NCI-H1694 (cell line): ENCODE results near the gene ENKD1.

Experiments used
- DNase-seq: peaks from one replicate; lab custom pipeline; 2025; lab: John Stamatoyannopoulos, UW

The ENKD1 gene

GRCh38 chr16:67679935-67680897, 13.7 kb upstream of the ENKD1 start:
- DNase-seq, result no peak

GRCh38 chr16:67678354-67679023, 11.9 kb upstream of the ENKD1 start:
- DNase-seq, result no peak

- no peak for DNase-seq
Measured at GRCh38 chr16:67677712-67678111, 11.2 kb upstream of the ENKD1 start.

GRCh38 chr16:67676939-67677338, 10.4 kb upstream of the ENKD1 start:
- no peak for DNase-seq

- no peak for DNase-seq
Measured at GRCh38 chr16:67676516-67676915, 10.0 kb upstream of the ENKD1 start.

- no peak for DNase-seq
Measured at GRCh38 chr16:67675999-67676398, 9.4 kb upstream of the ENKD1 start.

GRCh38 chr16:67675579-67675935, 9.0 kb upstream of the ENKD1 start:
- DNase-seq, result no peak

GRCh38 chr16:67674851-67675578, 8.5 kb upstream of the ENKD1 start:
- no peak for DNase-seq

- no peak for DNase-seq
Measured at GRCh38 chr16:67673712-67674580, 7.4 kb upstream of the ENKD1 start.

- DNase-seq, result peak; percentile 9
Measured at GRCh38 chr16:67672739-67673662, 6.5 kb upstream of the ENKD1 start.

GRCh38 chr16:67672306-67672705, 5.8 kb upstream of the ENKD1 start:
- no peak for DNase-seq

- DNase-seq, result no peak
Measured at GRCh38 chr16:67669499-67670101, 3.0 kb upstream of the ENKD1 start.

- DNase-seq, result no peak
Measured at GRCh38 chr16:67668495-67669157, 2.1 kb upstream of the ENKD1 start.

- peak; percentile 88 for DNase-seq
Measured at GRCh38 chr16:67667817-67668494, 1.4 kb upstream of the ENKD1 start.

GRCh38 chr16:67667453-67667816, 885 bp upstream of the ENKD1 start:
- DNase-seq, result no peak

- DNase-seq, result no peak
Measured at GRCh38 chr16:67666032-67666551, 458 bp downstream of the ENKD1 start.

GRCh38 chr16:67665598-67665997, 952 bp downstream of the ENKD1 start:
- DNase-seq, result no peak

- DNase-seq, result no peak
Measured at GRCh38 chr16:67664871-67665270, 1.7 kb downstream of the ENKD1 start.

- no peak for DNase-seq
Measured at GRCh38 chr16:67664258-67664657, 2.3 kb downstream of the ENKD1 start.
